OCI-LY7 (cell line): Measurements from ENCODE around the gene SNPH. TPM values are rescaled to one million over a fixed set of nuclear protein-coding genes. Genes with fewer than 3 reads are reported as not detected.

Experiments
- BruUV-seq: library from RNA; stranded (reverse); fragments of 400-500 nt; replicated peaks from 2 replicates; lab custom pipeline; 2021; lab: Mats Ljungman, UMichigan
- CTCF ChIA-PET: fragments of 300-600 bp; sonication (Branson Sonifier 250); formaldehyde crosslinking; loops from one replicate; lab custom pipeline; 2022; ENCODE audit warnings: antibody characterized with exemption; ENCODE audit not compliant: unreplicated experiment; lab: Charles Lee
- POLR2A ChIA-PET: fragments of 300-600 bp; sonication (Branson Sonifier 250); formaldehyde crosslinking; loops from one replicate; lab custom pipeline; 2022; ENCODE audit warnings: antibody characterized with exemption; lab: Charles Lee
- DNase-seq: peaks from one replicate; pipeline ENCODE4 v3.0.0-alpha.2; 2015; ENCODE audit warnings: low spot score
- H2AFZ ChIP-seq: fragments of 200-600 bp; sonication (generic), shearing (Covaris generic); 2 replicates; pipeline ENCODE4 v1.6.1; 2014; ENCODE audit warnings: mild to moderate bottlenecking, antibody characterized with exemption, low read length, moderate library complexity
- H3K27ac ChIP-seq: fragments of 200-600 bp; sonication (generic); 2 replicates; pipeline ENCODE4 v1.5.1; 2014; ENCODE audit warnings: mixed run types, low read depth, mild to moderate bottlenecking, moderate library complexity, low read length, inconsistent platforms; ENCODE audit not compliant: poor library complexity, severe bottlenecking
- H3K36me3 ChIP-seq: fragments of 200-600 bp; sonication (generic); 2 replicates; pipeline ENCODE4 v1.6.1; 2014; ENCODE audit warnings: mild to moderate bottlenecking, antibody characterized with exemption, low read length, moderate library complexity, mixed read lengths; ENCODE audit not compliant: insufficient read depth
- H3K4me1 ChIP-seq: fragments of 200-600 bp; sonication (generic); 2 replicates; pipeline ENCODE4 v1.5.1; 2014; ENCODE audit warnings: mild to moderate bottlenecking, low read length; ENCODE audit not compliant: insufficient read depth, poor library complexity, severe bottlenecking
- H3K4me2 ChIP-seq: fragments of 200-600 bp; sonication (generic); 2 replicates; pipeline ENCODE4 v1.6.1; 2014; ENCODE audit warnings: mild to moderate bottlenecking, low read length
- H3K4me3 ChIP-seq: fragments of 200-600 bp; sonication (generic); 2 replicates; pipeline ENCODE4 v1.5.1; 2014; ENCODE audit warnings: mild to moderate bottlenecking, low read depth, low read length; ENCODE audit not compliant: poor library complexity, severe bottlenecking
- H3K79me2 ChIP-seq: fragments of 200-600 bp; sonication (generic); 2 replicates; pipeline ENCODE4 v1.6.1; 2016; ENCODE audit warnings: low read depth, mild to moderate bottlenecking, low read length, moderate library complexity, mixed read lengths; ENCODE audit not compliant: insufficient read depth
- H3K9me2 ChIP-seq: fragments of 200-600 bp; sonication (generic); 2 replicates; pipeline ENCODE4 v1.6.1; 2016; ENCODE audit warnings: mild to moderate bottlenecking, low read length, mixed read lengths; ENCODE audit not compliant: insufficient read depth
- H3K9me3 ChIP-seq: fragments of 200-600 bp; sonication (generic); 2 replicates; pipeline ENCODE4 v1.6.1; 2014; ENCODE audit warnings: mild to moderate bottlenecking, mixed run types, low read length, mixed read lengths
- H4K20me1 ChIP-seq: fragments of 200-600 bp; sonication (generic); 2 replicates; pipeline ENCODE4 v1.6.1; 2014; ENCODE audit warnings: mild to moderate bottlenecking, antibody characterized with exemption, low read length, moderate library complexity, mixed read lengths; ENCODE audit not compliant: insufficient read depth
- CTCF ChIP-seq: fragments of 200-600 bp; sonication (generic); conservative IDR thresholded peaks from 2 replicates; pipeline ENCODE4 v1.5.1; 2014; ENCODE audit warnings: mild to moderate bottlenecking, antibody characterized with exemption, low read length, moderate library complexity, mixed read lengths
- EZH2phosphoT487 ChIP-seq: fragments of 200-600 bp; sonication (generic); IDR thresholded peaks from 2 replicates; pipeline ENCODE4 v1.6.1; 2018; ENCODE audit warnings: low read depth, borderline replicate concordance, mild to moderate bottlenecking, mixed run types, antibody characterized with exemption, low read length, moderate library complexity, mixed read lengths
- intact Hi-C: fragments of 100-400 bp; cut with micrococcal nuclease; formaldehyde crosslinking; loops from one replicate; pipeline ENCODE4 v1.10.0; 2022; ENCODE audit not compliant: unreplicated experiment
- total RNA-seq, 2 experiments: library from RNA; depleted of rRNA in 1 of 2; stranded (reverse); fragments of >200 nt in 1 of 2; shearing (Covaris generic) in 1 of 2; gene quantifications; 2 replicates each; pipeline ENCODE4 v1.2.3, GENCODE V29; 2014 to 2022

The SNPH gene
- total RNA-seq, 2 experiments from 2014 or later, result not detected

- no peak for DNase-seq
- Histone ChIP-seq H3K36me3 (no peaks in the 10 kb centered on the region), H4K20me1 (no peaks in the 10 kb centered on the region), H2AFZ (no peak overlapping the region), H3K9me3 (no peaks in the 10 kb centered on the region), H3K79me2 (no peaks in the 10 kb centered on the region), H3K9me2 (no peaks in the 10 kb centered on the region), H3K27ac (no peak overlapping the region), H3K4me1 (no peaks in the 10 kb centered on the region), H3K4me2 (no peak overlapping the region), H3K4me3 (no peak overlapping the region)
- POLR2A ChIA-PET, result interaction anchor here (0.7 to 1.2 kb wide), 2 partner anchors 15 to 772 kb away, joined by 3 read pairs; no protein-coding TSS in a partner anchor
- intact Hi-C loops, result no loop called here
- TF ChIP-seq CTCF (no peak), EZH2phosphoT487 (no peak)
- CTCF ChIA-PET, result no interaction called here
- no TSS peak for BruUV-seq
Measured at GRCh38 chr20:1274485-1275311, 8.6 kb downstream of the SNPH start.

- H3K79me2 ChIP-seq, result no peaks in the 10 kb centered on the region
- no peak for DNase-seq
- H3K4me2 ChIP-seq, result no peak overlapping the region
- no peaks in the 10 kb centered on the region for H4K20me1 ChIP-seq
- CTCF ChIA-PET, result no interaction called here
- POLR2A ChIA-PET, result no interaction called here
- no peaks in the 10 kb centered on the region for H3K36me3 ChIP-seq
- H3K4me3 ChIP-seq, result no peak overlapping the region
- no peaks in the 10 kb centered on the region for H3K4me1 ChIP-seq
- TF ChIP-seq EZH2phosphoT487, result no peak
- no peak for TF ChIP-seq CTCF
- BruUV-seq, result no TSS peak
- intact Hi-C loops, result no loop called here
- no peaks in the 10 kb centered on the region for H3K9me2 ChIP-seq
- no peak overlapping the region for H2AFZ ChIP-seq
- H3K27ac ChIP-seq, result no peak overlapping the region
- no peaks in the 10 kb centered on the region for H3K9me3 ChIP-seq
Measured at GRCh38 chr20:1275919-1276318, 9.8 kb downstream of the SNPH start.
